H9 (cell line): Measurements from ENCODE around the gene UBXN10. TPM values are rescaled to one million over a fixed set of nuclear protein-coding genes. Genes with fewer than 3 reads are reported as not detected.

ENCODE experiments used
- DNase-seq: peaks from one replicate; pipeline ENCODE4 v3.0.0-alpha.2; 2017
- H2AFZ ChIP-seq: one replicate; pipeline ENCODE4 v1.6.1; 2013; ENCODE audit warnings: mild to moderate bottlenecking, low read length, control low read depth, moderate library complexity
- H2AK5ac ChIP-seq: 2 replicates; pipeline ENCODE4 v1.6.1; 2013; ENCODE audit warnings: low read length, control low read depth, mixed read lengths; ENCODE audit not compliant: insufficient read length
- H2BK120ac ChIP-seq: one replicate; pipeline ENCODE4 v1.6.1; 2013; ENCODE audit warnings: low read depth, mild to moderate bottlenecking, low read length, control low read depth, inconsistent platforms; ENCODE audit not compliant: poor library complexity, severe bottlenecking
- H2BK12ac ChIP-seq: 2 replicates; pipeline ENCODE4 v1.6.1; 2013; ENCODE audit warnings: low read length, control low read depth, mixed read lengths, low read depth; ENCODE audit not compliant: insufficient read length
- H2BK15ac ChIP-seq: 2 replicates; pipeline ENCODE4 v1.6.1; 2013; ENCODE audit warnings: low read depth, low read length, control low read depth
- H2BK20ac ChIP-seq: one replicate; pipeline ENCODE4 v1.6.1; 2013; ENCODE audit warnings: low read depth, mild to moderate bottlenecking, low read length, control low read depth, inconsistent platforms; ENCODE audit not compliant: poor library complexity, severe bottlenecking
- H2BK5ac ChIP-seq: 2 replicates; pipeline ENCODE4 v1.6.1; 2013; ENCODE audit warnings: low read length, control low read depth, mixed read lengths; ENCODE audit not compliant: insufficient read length
- H3K14ac ChIP-seq: 2 replicates; pipeline ENCODE4 v1.6.1; 2013; ENCODE audit warnings: low read length, control low read depth; ENCODE audit not compliant: insufficient read depth
- H3K18ac ChIP-seq: 2 replicates; pipeline ENCODE4 v1.6.1; 2013; ENCODE audit warnings: low read depth, mild to moderate bottlenecking, mixed read lengths, low read length, control low read depth; ENCODE audit not compliant: insufficient read length
- H3K23ac ChIP-seq: 2 replicates; pipeline ENCODE4 v1.6.1; 2013; ENCODE audit warnings: low read length, control low read depth, mixed read lengths, low read depth; ENCODE audit not compliant: insufficient read length
- H3K23me2 ChIP-seq: 2 replicates; pipeline ENCODE4 v1.6.1; 2013; ENCODE audit warnings: low read depth, mild to moderate bottlenecking, mixed read lengths, low read length, control low read depth; ENCODE audit not compliant: insufficient read length, poor library complexity, severe bottlenecking
- H3K27ac ChIP-seq: 2 replicates; pipeline ENCODE4 v1.5.1; 2013; ENCODE audit warnings: low read length, control low read depth, mixed read lengths, low read depth; ENCODE audit not compliant: insufficient read length
- H3K27me3 ChIP-seq: 2 replicates; pipeline ENCODE4 v1.6.1; 2013; ENCODE audit warnings: low read length, control low read depth, inconsistent platforms; ENCODE audit not compliant: insufficient read depth
- H3K4ac ChIP-seq: 2 replicates; pipeline ENCODE4 v1.6.1; 2013; ENCODE audit warnings: low read depth, mild to moderate bottlenecking, control low read depth, inconsistent platforms, low read length, moderate library complexity
- H3K4me1 ChIP-seq: 2 replicates; pipeline ENCODE4 v1.6.1; 2013; ENCODE audit warnings: low read length, control low read depth, inconsistent platforms; ENCODE audit not compliant: insufficient read depth
- H3K4me2 ChIP-seq: 2 replicates; pipeline ENCODE4 v1.6.1; 2013; ENCODE audit warnings: low read length, control low read depth, mixed read lengths; ENCODE audit not compliant: insufficient read length, insufficient read depth
- H3K56ac ChIP-seq: 2 replicates; pipeline ENCODE4 v1.6.1; 2013; ENCODE audit warnings: low read depth, mild to moderate bottlenecking, mixed read lengths, low read length, control low read depth; ENCODE audit not compliant: insufficient read length
- H3K79me1 ChIP-seq: 2 replicates; pipeline ENCODE4 v1.6.1; 2013; ENCODE audit warnings: low read depth, mild to moderate bottlenecking, moderate library complexity, low read length, control low read depth, inconsistent platforms; ENCODE audit not compliant: insufficient read depth, poor library complexity, severe bottlenecking
- H3K79me2 ChIP-seq: 2 replicates; pipeline ENCODE4 v1.6.1; 2013; ENCODE audit warnings: low read length, control low read depth, inconsistent platforms; ENCODE audit not compliant: insufficient read depth
- H3K9ac ChIP-seq: 2 replicates; pipeline ENCODE4 v1.6.1; 2013; ENCODE audit warnings: low read length, control low read depth, mixed read lengths; ENCODE audit not compliant: insufficient read length; ENCODE audit errors: extremely low read depth
- H3K9me3 ChIP-seq: one replicate; pipeline ENCODE4 v1.6.1; 2013; ENCODE audit warnings: low read depth, low read length, inconsistent platforms; ENCODE audit not compliant: control insufficient read depth
- H3T11ph ChIP-seq: one replicate; pipeline ENCODE4 v1.6.1; 2013; ENCODE audit warnings: mild to moderate bottlenecking, low read length, control low read depth, inconsistent platforms
- H4K20me1 ChIP-seq: one replicate; pipeline ENCODE4 v1.6.1; 2013; ENCODE audit not compliant: control insufficient read depth, insufficient read length, insufficient read depth
- H4K5ac ChIP-seq: 2 replicates; pipeline ENCODE4 v1.6.1; 2013; ENCODE audit warnings: low read depth, mild to moderate bottlenecking, mixed read lengths, low read length, control low read depth; ENCODE audit not compliant: insufficient read length
- H4K8ac ChIP-seq: replicated peaks from 2 replicates; pipeline ENCODE4 v1.6.1; 2013; ENCODE audit warnings: low read length, control low read depth, mixed read lengths, low read depth; ENCODE audit not compliant: insufficient read length
- H4K91ac ChIP-seq: 2 replicates; pipeline ENCODE4 v1.6.1; 2013; ENCODE audit warnings: low read depth, mild to moderate bottlenecking, moderate library complexity, mixed read lengths, low read length, control low read depth; ENCODE audit not compliant: insufficient read length
- H3K27ac Mint-ChIP-seq, 3 experiments: 2 replicates in 2 of 3; 3 replicates in 1 of 3; pipeline ENCODE4 v1.8.0; 2020 to 2021; ENCODE audit warnings: mixed read lengths in 3 of 3, mild to moderate bottlenecking in 1 of 3, moderate library complexity in 1 of 3
- H3K27me3 Mint-ChIP-seq: 2 replicates; pipeline ENCODE4 v1.8.0; 2021; ENCODE audit warnings: low read depth, mild to moderate bottlenecking, moderate library complexity, mixed read lengths
- H3K36me3 Mint-ChIP-seq, 3 experiments: 2 replicates in 2 of 3; 3 replicates in 1 of 3; pipeline ENCODE4 v1.8.0; 2020 to 2021; ENCODE audit warnings: low read depth in 3 of 3, mixed read lengths in 3 of 3; ENCODE audit not compliant: insufficient read depth in 1 of 3
- H3K4me1 Mint-ChIP-seq, 2 experiments: 2 replicates each; pipeline ENCODE4 v1.8.0; 2020; ENCODE audit warnings: mixed read lengths in 2 of 2
- H3K4me3 Mint-ChIP-seq, 2 experiments: 2 replicates in 1 of 2; 3 replicates in 1 of 2; pipeline ENCODE4 v1.8.0; 2020 to 2021; ENCODE audit warnings: mild to moderate bottlenecking in 2 of 2, mixed read lengths in 2 of 2, moderate library complexity in 1 of 2
- H3K9me3 Mint-ChIP-seq, 2 experiments: 2 replicates in 1 of 2; 3 replicates in 1 of 2; pipeline ENCODE4 v1.8.0; 2020; ENCODE audit warnings: mild to moderate bottlenecking in 2 of 2, mixed read lengths in 2 of 2, moderate library complexity in 1 of 2
- WGBS: extraction: QIAGEN DNeasy Blood & Tissue Kit; methylation state at CpG from one replicate; pipeline ENCODE4 v1.1.7; 2013; ENCODE audit warnings: missing lambda C conversion rate, low lambda C conversion rate, mixed read lengths; ENCODE audit not compliant: insufficient read length; ENCODE audit errors: extremely low coverage; 5-methylcytosine and 5-hydroxymethylcytosine counted together
- total RNA-seq: library from RNA; stranded (reverse); gene quantifications from 2 replicates; pipeline ENCODE4 v1.2.1, GENCODE V29; 2021
- TF ChIP-seq, protein P1 (sequence below): fragments of 200-600 bp; sonication (generic); conservative IDR thresholded peaks from 3 replicates; pipeline ENCODE4 v1.8.0; 2021; ENCODE audit warnings: antibody characterized with exemption, mild to moderate bottlenecking

Gene UBXN10
- total RNA-seq, 1 experiment from 2014 or later, result 0.59 TPM

DNA sequence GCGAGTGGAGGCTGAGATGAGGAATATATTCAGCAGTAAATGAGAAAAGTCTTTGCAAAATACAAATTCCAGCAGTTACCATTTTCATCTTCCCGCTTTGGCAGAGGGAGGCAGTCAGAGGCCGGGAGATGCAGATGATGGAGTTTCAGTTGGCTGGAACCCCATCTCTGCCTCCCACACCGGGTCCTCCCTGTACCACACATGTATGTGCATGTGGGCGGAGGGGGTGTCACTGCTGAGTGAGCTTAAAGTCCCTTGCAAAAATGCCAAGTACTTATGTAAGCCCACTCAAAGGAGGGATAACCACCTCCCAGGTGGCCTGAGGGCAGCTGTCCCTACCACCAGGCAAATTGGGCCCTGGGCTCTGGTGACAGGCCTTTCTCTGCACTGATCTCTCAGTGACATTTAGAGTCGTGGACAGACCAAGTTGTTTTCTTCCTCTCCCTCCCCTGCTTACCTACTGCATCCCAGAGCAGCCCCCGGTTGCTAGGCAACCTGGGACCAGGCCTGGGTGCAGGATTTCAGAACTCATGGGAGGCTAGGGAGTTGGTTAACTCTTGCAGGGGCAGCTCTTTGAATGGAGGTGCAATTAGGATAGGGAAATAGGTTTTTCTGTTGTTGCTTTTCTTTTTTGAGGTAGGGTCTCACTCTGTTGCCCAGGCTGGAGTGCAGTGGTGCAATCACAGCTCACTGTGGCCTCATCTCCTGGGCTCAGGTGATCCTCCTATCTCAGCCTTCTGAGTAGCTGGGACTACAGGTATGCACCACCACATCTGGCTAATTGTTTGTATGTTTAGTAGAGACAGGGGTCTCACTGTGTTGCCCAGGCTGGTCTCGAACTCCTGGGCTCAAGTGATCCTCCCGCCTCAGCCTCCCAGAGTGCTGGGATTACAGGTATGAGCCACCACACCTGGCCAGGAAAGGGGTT is 17.1 kb upstream of the UBXN10 start:
- Histone ChIP-seq H3K79me1 (no peaks in the 10 kb centered on the region), H3K4me1 (peaks cover 3% of the 10 kb centered on the region; the same call in 1 of the 2 replicates), H3K23ac (no peak overlapping the region), H4K91ac (no peak overlapping the region), H3K4ac (no peak overlapping the region), H4K20me1 (no peaks in the 10 kb centered on the region), H3K23me2 (no peaks in the 10 kb centered on the region), H3K14ac (no peak overlapping the region), H2BK15ac (no peak overlapping the region), H3K18ac (no peak overlapping the region), H4K8ac (no peak overlapping the region), H3K56ac (no peak overlapping the region), H3K27me3 (no peaks in the 10 kb centered on the region), H3K9me3 (no peaks in the 10 kb centered on the region), H2AFZ (no peak overlapping the region), H2AK5ac (no peak overlapping the region), H3K79me2 (no peaks in the 10 kb centered on the region), H3K4me2 (no peak overlapping the region), H2BK12ac (no peak overlapping the region), H3T11ph (no peak overlapping the region), H2BK120ac (no peak overlapping the region), H3K27ac (no peak overlapping the region), H2BK5ac (no peak overlapping the region), H4K5ac (no peak overlapping the region), H3K9ac (no peak overlapping the region), H2BK20ac (no peak overlapping the region)
- DNase-seq, result no peak
- Mint-ChIP-seq H3K9me3 (peaks cover 5 to 6% of the 10 kb centered on the region in 2 experiments), H3K4me3 (no peak overlapping the region), H3K27ac (no peak overlapping the region), H3K27me3 (peaks cover 9% of the 10 kb centered on the region), H3K36me3 (peaks cover 0 to 5% (median 0%) of the 10 kb centered on the region in 3 experiments; a peak in 3 of 7 replicates), H3K4me1 (peaks cover 7 to 8% of the 10 kb centered on the region in 2 experiments)
- TF ChIP-seq, protein P1, sequence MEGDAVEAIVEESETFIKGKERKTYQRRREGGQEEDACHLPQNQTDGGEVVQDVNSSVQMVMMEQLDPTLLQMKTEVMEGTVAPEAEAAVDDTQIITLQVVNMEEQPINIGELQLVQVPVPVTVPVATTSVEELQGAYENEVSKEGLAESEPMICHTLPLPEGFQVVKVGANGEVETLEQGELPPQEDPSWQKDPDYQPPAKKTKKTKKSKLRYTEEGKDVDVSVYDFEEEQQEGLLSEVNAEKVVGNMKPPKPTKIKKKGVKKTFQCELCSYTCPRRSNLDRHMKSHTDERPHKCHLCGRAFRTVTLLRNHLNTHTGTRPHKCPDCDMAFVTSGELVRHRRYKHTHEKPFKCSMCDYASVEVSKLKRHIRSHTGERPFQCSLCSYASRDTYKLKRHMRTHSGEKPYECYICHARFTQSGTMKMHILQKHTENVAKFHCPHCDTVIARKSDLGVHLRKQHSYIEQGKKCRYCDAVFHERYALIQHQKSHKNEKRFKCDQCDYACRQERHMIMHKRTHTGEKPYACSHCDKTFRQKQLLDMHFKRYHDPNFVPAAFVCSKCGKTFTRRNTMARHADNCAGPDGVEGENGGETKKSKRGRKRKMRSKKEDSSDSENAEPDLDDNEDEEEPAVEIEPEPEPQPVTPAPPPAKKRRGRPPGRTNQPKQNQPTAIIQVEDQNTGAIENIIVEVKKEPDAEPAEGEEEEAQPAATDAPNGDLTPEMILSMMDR, result no peak
- no CpG with 5 or more reads among the region's 9 CpGs for WGBS
